Loucy (cell line): ENCODE measurements around the gene INSRR.

Experiments used
- H2AFZ ChIP-seq: fragments of 200-600 bp; sonication (generic); 2 replicates; pipeline ENCODE4 v1.6.0; 2016; ENCODE audit warnings: antibody characterized with exemption, mild to moderate bottlenecking, low read length, moderate library complexity
- H3F3A ChIP-seq: fragments of 200-600 bp; 2 replicates; pipeline ENCODE4 v1.6.0; 2016; ENCODE audit warnings: antibody characterized with exemption, low read depth, mild to moderate bottlenecking
- H3K27me3 ChIP-seq: fragments of 200-600 bp; sonication (generic); 2 replicates; pipeline ENCODE4 v1.6.1; 2014; ENCODE audit warnings: low read length, mild to moderate bottlenecking; ENCODE audit not compliant: insufficient read depth, poor library complexity, severe bottlenecking
- H3K36me3 ChIP-seq: fragments of 200-600 bp; sonication (generic); 2 replicates; pipeline ENCODE4 v1.6.1; 2016; ENCODE audit warnings: low read length; ENCODE audit not compliant: insufficient read depth
- H3K4me1 ChIP-seq: fragments of 200-600 bp; sonication (generic); 2 replicates; pipeline ENCODE4 v1.5.1; 2014; ENCODE audit warnings: low read length, mild to moderate bottlenecking; ENCODE audit not compliant: insufficient read depth, poor library complexity, severe bottlenecking
- H3K4me2 ChIP-seq: fragments of 200-600 bp; sonication (generic); 2 replicates; pipeline ENCODE4 v1.6.0; 2014; ENCODE audit warnings: antibody characterized with exemption, low read length, low read depth, mild to moderate bottlenecking; ENCODE audit not compliant: poor library complexity, severe bottlenecking
- H3K4me3 ChIP-seq: fragments of 200-600 bp; sonication (generic); 2 replicates; pipeline ENCODE4 v1.5.1; 2014; ENCODE audit warnings: low read length, mild to moderate bottlenecking, mixed read lengths; ENCODE audit not compliant: poor library complexity, severe bottlenecking
- H3K79me2 ChIP-seq: fragments of 200-600 bp; sonication (generic); 2 replicates; pipeline ENCODE4 v1.6.1; 2014; ENCODE audit warnings: low read length; ENCODE audit not compliant: insufficient read depth
- H3K9ac ChIP-seq: fragments of 200-600 bp; sonication (generic); 2 replicates; pipeline ENCODE4 v1.6.0; 2014; ENCODE audit warnings: mild to moderate bottlenecking, low read depth, low read length, moderate library complexity; ENCODE audit not compliant: poor library complexity, severe bottlenecking
- H3K9me2 ChIP-seq: fragments of 200-600 bp; sonication (generic); replicated peaks from 2 replicates; pipeline ENCODE4 v1.6.1; 2016; ENCODE audit warnings: low read depth, low read length, mixed read lengths
- H3K9me3 ChIP-seq: fragments of 200-600 bp; sonication (generic); 2 replicates; pipeline ENCODE4 v1.6.1; 2014; ENCODE audit warnings: mild to moderate bottlenecking, antibody characterized with exemption, low read length, low read depth; ENCODE audit not compliant: insufficient read depth
- H4K20me1 ChIP-seq: fragments of 200-600 bp; sonication (generic); 2 replicates; pipeline ENCODE4 v1.6.0; 2014; ENCODE audit warnings: antibody characterized with exemption, low read length, mild to moderate bottlenecking; ENCODE audit not compliant: insufficient read depth, poor library complexity, severe bottlenecking
- EZH2phosphoT487 ChIP-seq: fragments of 200-600 bp; IDR thresholded peaks from 2 replicates; pipeline ENCODE4 v1.6.1; 2018; ENCODE audit warnings: antibody characterized with exemption, mild to moderate bottlenecking, moderate library complexity, borderline replicate concordance
- TF ChIP-seq, protein P1 (sequence below): fragments of 200-600 bp; sonication (generic); conservative IDR thresholded peaks from 2 replicates; pipeline ENCODE4 v1.5.1; 2014; ENCODE audit warnings: mild to moderate bottlenecking, antibody characterized with exemption, low read length

INSRR gene

GRCh38 chr1:156849151-156849496 lies 9.8 kb downstream of the INSRR start:
- no peak for TF ChIP-seq EZH2phosphoT487
- TF ChIP-seq, protein P1, sequence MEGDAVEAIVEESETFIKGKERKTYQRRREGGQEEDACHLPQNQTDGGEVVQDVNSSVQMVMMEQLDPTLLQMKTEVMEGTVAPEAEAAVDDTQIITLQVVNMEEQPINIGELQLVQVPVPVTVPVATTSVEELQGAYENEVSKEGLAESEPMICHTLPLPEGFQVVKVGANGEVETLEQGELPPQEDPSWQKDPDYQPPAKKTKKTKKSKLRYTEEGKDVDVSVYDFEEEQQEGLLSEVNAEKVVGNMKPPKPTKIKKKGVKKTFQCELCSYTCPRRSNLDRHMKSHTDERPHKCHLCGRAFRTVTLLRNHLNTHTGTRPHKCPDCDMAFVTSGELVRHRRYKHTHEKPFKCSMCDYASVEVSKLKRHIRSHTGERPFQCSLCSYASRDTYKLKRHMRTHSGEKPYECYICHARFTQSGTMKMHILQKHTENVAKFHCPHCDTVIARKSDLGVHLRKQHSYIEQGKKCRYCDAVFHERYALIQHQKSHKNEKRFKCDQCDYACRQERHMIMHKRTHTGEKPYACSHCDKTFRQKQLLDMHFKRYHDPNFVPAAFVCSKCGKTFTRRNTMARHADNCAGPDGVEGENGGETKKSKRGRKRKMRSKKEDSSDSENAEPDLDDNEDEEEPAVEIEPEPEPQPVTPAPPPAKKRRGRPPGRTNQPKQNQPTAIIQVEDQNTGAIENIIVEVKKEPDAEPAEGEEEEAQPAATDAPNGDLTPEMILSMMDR, result no peak
- H3K4me2 ChIP-seq, result no peak overlapping the region

DNA sequence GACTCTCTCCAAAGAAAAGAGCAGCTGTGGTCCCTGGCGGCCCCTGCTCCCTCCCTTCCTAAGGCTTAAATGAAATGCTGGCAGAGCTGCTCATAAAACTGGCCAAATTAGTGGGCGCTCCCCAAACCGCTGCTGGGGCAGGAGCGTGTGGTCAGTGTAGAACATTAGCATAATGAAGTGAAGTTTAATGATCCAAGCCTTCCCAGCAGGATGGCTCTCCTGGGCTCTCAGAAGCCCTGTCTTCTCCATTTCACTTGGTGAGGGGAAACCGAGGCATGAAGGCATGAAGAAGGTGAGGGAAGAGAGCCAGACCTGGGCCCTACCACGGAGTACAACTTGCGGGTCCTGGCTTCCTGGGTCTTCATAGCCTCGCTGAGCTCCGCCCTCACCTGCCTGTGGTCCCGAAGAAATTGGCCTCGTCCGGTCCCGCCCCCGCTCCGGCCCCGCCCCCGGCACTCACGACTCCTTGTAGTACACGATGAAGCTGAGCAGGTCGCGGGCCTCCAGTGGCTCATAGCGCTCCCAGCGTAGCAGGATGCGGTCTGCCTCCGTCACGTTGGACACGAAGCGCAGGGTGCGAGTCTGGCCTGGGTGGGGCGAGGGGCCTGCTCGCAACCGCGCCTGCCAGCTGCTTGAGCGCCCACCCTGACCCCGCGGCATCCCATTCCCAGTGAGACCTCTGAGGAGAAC lies 10.3 kb downstream of the INSRR start:
- H2AFZ ChIP-seq, result no peak overlapping the region
- no peak overlapping the region for H3K9ac ChIP-seq
- H3K27me3 ChIP-seq, result no peaks in the 10 kb centered on the region

More at GRCh38 chr1:156849151-156849496, 9.8 kb downstream of the INSRR start:
- Histone ChIP-seq H3K9me3 (no peaks in the 10 kb centered on the region), H3F3A (no peaks in the 10 kb centered on the region), H3K4me1 (no peaks in the 10 kb centered on the region), H3K36me3 (no peaks in the 10 kb centered on the region), H3K27me3 (no peaks in the 10 kb centered on the region), H2AFZ (no peak overlapping the region), H3K9me2 (no peaks in the 10 kb centered on the region), H3K9ac (no peak overlapping the region), H3K4me3 (no peak overlapping the region), H3K79me2 (no peaks in the 10 kb centered on the region), H4K20me1 (no peaks in the 10 kb centered on the region)

DNA sequence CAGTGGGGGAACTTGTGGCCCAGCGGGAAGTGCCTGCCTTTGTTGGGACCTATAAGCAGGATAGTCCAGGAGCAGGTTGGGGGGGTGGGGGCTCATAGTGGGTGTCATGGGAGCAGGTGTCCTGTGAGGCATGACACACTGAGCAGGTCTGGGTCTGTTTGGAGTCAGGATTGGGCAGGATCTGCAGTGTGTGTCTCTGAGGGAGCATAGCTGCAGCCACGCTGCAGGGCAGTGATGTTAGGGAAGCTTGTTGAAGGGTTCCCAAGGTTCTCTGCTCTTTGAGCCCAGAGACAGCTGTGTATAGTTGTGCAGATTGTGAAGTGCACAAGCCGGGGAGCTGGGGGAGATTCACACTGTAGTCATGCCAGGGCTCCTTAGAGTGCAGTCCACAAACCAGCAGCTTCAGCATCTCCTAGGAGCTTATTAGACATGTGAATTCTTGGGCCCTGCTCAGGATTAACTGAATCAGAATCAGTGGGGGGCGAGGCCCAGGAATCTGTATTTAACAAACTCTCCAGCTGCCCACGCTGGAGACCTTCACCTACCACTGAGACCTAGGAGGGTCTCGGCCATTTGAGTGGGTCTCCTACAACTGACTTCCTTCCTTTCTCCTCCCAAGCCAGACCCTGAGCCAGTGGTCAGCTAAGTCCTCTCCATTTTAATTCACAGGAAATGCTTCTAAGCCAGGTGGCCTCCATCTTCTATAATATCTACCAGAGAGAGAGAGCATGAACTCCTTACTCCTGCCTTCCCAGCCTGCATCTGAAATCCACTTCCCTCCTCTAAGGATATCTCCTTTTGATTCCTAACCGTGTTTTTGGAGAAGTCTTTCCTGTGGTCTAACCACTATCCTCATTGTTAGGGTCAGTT lies 11.1 kb downstream of the INSRR start:
- H3K4me2 ChIP-seq, result no peak overlapping the region

More for the DNA sequence above, 10.3 kb downstream of the INSRR start:
- no peak for TF ChIP-seq EZH2phosphoT487
- TF ChIP-seq, protein P1, result no peak
- no peaks in the 10 kb centered on the region for H3K79me2 ChIP-seq
- H3K4me2 ChIP-seq, result no peak overlapping the region
- no peaks in the 10 kb centered on the region for H3K4me1 ChIP-seq
- H3K36me3 ChIP-seq, result no peaks in the 10 kb centered on the region
- H3K9me2 ChIP-seq, result no peaks in the 10 kb centered on the region
- H3K4me3 ChIP-seq, result no peak overlapping the region
- no peaks in the 10 kb centered on the region for H4K20me1 ChIP-seq
- no peaks in the 10 kb centered on the region for H3K9me3 ChIP-seq
- H3F3A ChIP-seq, result no peaks in the 10 kb centered on the region

More for the DNA sequence above, 11.1 kb downstream of the INSRR start:
- Histone ChIP-seq H4K20me1 (no peaks in the 10 kb centered on the region), H3K9me2 (no peaks in the 10 kb centered on the region), H3K79me2 (no peaks in the 10 kb centered on the region), H3K9ac (no peak overlapping the region), H3K4me3 (no peak overlapping the region), H3F3A (no peaks in the 10 kb centered on the region), H3K27me3 (no peaks in the 10 kb centered on the region), H3K4me1 (no peaks in the 10 kb centered on the region), H3K9me3 (no peaks in the 10 kb centered on the region), H3K36me3 (no peaks in the 10 kb centered on the region), H2AFZ (no peak overlapping the region)
- TF ChIP-seq, protein P1, result no peak
- no peak for TF ChIP-seq EZH2phosphoT487
